HepG2 (cell line): ENCODE measurements around the gene DIP2C.

ENCODE experiments used
- ELF4 ChIP-seq: sonication (generic); formaldehyde crosslinking; IDR thresholded peaks from 2 replicates; pipeline ENCODE4 v1.5.0; 2020; ENCODE audit warnings: missing genetic modification reagents, mild to moderate bottlenecking, moderate library complexity, borderline replicate concordance
- EP300 ChIP-seq, 3 experiments: sonication (generic) in 1 of 3; formaldehyde crosslinking in 1 of 3; IDR thresholded peaks; 2 replicates each; pipeline versions ENCODE4 v1.5.1 to v1.6.1; 2011 to 2020; ENCODE audit warnings: low read depth in 2 of 3, low read length in 2 of 3, borderline replicate concordance in 1 of 3, improper control_type of control experiment in 1 of 3, mild to moderate bottlenecking in 1 of 3, missing genetic modification reagents in 1 of 3, moderate library complexity in 1 of 3
- EZH2 ChIP-seq: conservative IDR thresholded peaks from 2 replicates; pipeline ENCODE4 v1.6.1; 2012; ENCODE audit warnings: mild to moderate bottlenecking, low read depth, low read length, moderate library complexity
- FOXM1 ChIP-seq: sonication (generic); formaldehyde crosslinking; IDR thresholded peaks from 2 replicates; pipeline ENCODE4 v1.5.0; 2020; ENCODE audit warnings: missing genetic modification reagents
- GZF1 ChIP-seq: sonication (generic); formaldehyde crosslinking; IDR thresholded peaks from 2 replicates; pipeline ENCODE4 v1.5.1; 2020; ENCODE audit warnings: mild to moderate bottlenecking, missing genetic modification reagents
- JUND ChIP-seq: sonication (generic); formaldehyde crosslinking; IDR thresholded peaks from 2 replicates; pipeline ENCODE4 v1.8.0; 2022; ENCODE audit warnings: mild to moderate bottlenecking, missing genetic modification reagents
- NR2C2 ChIP-seq: sonication (generic); formaldehyde crosslinking; IDR thresholded peaks from 2 replicates; pipeline ENCODE4 v1.4.0; 2020; ENCODE audit warnings: missing genetic modification reagents, mild to moderate bottlenecking, moderate library complexity, borderline replicate concordance
- U2AF2 ChIP-seq: fragments of 200-400 bp; formaldehyde crosslinking; IDR thresholded peaks from 2 replicates; pipeline ENCODE4 v1.6.1; 2017; ENCODE audit warnings: low read depth, mild to moderate bottlenecking, low read length
- ZFP36 ChIP-seq: fragments of 150-350 bp; IDR thresholded peaks from 2 replicates; pipeline ENCODE4 v1.6.1; 2018; ENCODE audit warnings: borderline replicate concordance, low read length, low read depth; ENCODE audit not compliant: partially characterized antibody
- ZNF274 ChIP-seq: sonication (generic); formaldehyde crosslinking; IDR thresholded peaks from 2 replicates; pipeline ENCODE4 v1.5.1; 2020; ENCODE audit warnings: mild to moderate bottlenecking, missing genetic modification reagents
- TF ChIP-seq, protein P1 (sequence below): sonication (generic); formaldehyde crosslinking; IDR thresholded peaks from 2 replicates; pipeline ENCODE4 v1.5.0; 2020; ENCODE audit warnings: mild to moderate bottlenecking, missing genetic modification reagents, moderate library complexity
- TF ChIP-seq, protein P2 (sequence below): IDR thresholded peaks from 2 replicates; pipeline ENCODE4 v1.6.1; 2016; ENCODE audit warnings: missing compliant biosample characterization, missing genetic modification reagents, borderline replicate concordance

GRCh38 chr10:427761-428519 lies 261.5 kb downstream of the DIP2C start:
- no peak for TF ChIP-seq EP300 (IDR thresholded peaks at IDR 0.05; ENCODE audit: low read depth in 2 of 2, low read length in 2 of 2)
- TF ChIP-seq EP300 (CRISPR knock-in tag; IDR thresholded peaks at IDR 0.05; ENCODE audit: borderline replicate concordance): no peak
- no peak for TF ChIP-seq EZH2
- no peak for TF ChIP-seq ELF4 (CRISPR knock-in tag)
- no peak for TF ChIP-seq NR2C2 (CRISPR knock-in tag)
- TF ChIP-seq JUND: no peak
- no peak for TF ChIP-seq ZFP36
- no peak for TF ChIP-seq ZNF274
- TF ChIP-seq, protein P1, sequence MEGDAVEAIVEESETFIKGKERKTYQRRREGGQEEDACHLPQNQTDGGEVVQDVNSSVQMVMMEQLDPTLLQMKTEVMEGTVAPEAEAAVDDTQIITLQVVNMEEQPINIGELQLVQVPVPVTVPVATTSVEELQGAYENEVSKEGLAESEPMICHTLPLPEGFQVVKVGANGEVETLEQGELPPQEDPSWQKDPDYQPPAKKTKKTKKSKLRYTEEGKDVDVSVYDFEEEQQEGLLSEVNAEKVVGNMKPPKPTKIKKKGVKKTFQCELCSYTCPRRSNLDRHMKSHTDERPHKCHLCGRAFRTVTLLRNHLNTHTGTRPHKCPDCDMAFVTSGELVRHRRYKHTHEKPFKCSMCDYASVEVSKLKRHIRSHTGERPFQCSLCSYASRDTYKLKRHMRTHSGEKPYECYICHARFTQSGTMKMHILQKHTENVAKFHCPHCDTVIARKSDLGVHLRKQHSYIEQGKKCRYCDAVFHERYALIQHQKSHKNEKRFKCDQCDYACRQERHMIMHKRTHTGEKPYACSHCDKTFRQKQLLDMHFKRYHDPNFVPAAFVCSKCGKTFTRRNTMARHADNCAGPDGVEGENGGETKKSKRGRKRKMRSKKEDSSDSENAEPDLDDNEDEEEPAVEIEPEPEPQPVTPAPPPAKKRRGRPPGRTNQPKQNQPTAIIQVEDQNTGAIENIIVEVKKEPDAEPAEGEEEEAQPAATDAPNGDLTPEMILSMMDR: no peak
- no peak for TF ChIP-seq FOXM1 (CRISPR knock-in tag)
- TF ChIP-seq GZF1: no peak
- no peak for TF ChIP-seq U2AF2
- TF ChIP-seq, protein P2, sequence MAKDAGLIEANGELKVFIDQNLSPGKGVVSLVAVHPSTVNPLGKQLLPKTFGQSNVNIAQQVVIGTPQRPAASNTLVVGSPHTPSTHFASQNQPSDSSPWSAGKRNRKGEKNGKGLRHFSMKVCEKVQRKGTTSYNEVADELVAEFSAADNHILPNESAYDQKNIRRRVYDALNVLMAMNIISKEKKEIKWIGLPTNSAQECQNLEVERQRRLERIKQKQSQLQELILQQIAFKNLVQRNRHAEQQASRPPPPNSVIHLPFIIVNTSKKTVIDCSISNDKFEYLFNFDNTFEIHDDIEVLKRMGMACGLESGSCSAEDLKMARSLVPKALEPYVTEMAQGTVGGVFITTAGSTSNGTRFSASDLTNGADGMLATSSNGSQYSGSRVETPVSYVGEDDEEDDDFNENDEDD (CRISPR knock-in tag): no peak
